Natural killer cell (primary cell): Measurements from ENCODE around the gene HPD. TPM values are rescaled to one million over a fixed set of nuclear protein-coding genes. Genes with fewer than 3 reads are reported as not detected.
"Not testable (repeated sequence)": the region's sequence is repeated elsewhere in the genome, so short reads cannot be mapped to it uniquely, and the experiment has no call there.

Experiments
- ATAC-seq, 3 donors: fragments of 150-1000 bp in 2 of 3; fragments of 200-7000 bp in 1 of 3; cut with Tn5 transposase; 1 replicate in 1 of 3; 2 replicates in 2 of 3; pipeline ENCODE4 v1.10.0; 2021; ENCODE audit warnings: mild to moderate bottlenecking in 2 of 3, moderate library complexity in 2 of 3
- DNase-seq, 2 donors: peaks; one replicate each; pipeline versions ENCODE4 v3.0.0 to v3.0.0-alpha.2; 2013 to 2021; ENCODE audit warnings: mixed read lengths in 1 of 2
- H3K27ac ChIP-seq: one replicate; pipeline ENCODE4 v1.5.1; 2013; ENCODE audit warnings: mild to moderate bottlenecking, low read length
- H3K27me3 ChIP-seq: one replicate; pipeline ENCODE4 v1.6.1; 2013; ENCODE audit warnings: low read length; ENCODE audit not compliant: control insufficient read depth, insufficient read depth
- H3K36me3 ChIP-seq: one replicate; pipeline ENCODE4 v1.6.1; 2013; ENCODE audit warnings: low read length; ENCODE audit not compliant: control insufficient read depth, insufficient read depth
- H3K4me1 ChIP-seq: one replicate; pipeline ENCODE4 v1.6.1; 2013; ENCODE audit warnings: low read length; ENCODE audit not compliant: control insufficient read depth, insufficient read depth
- H3K4me3 ChIP-seq: one replicate; pipeline ENCODE4 v1.5.1; 2013; ENCODE audit warnings: low read length
- H3K9me3 ChIP-seq: one replicate; pipeline ENCODE4 v1.6.1; 2013; ENCODE audit warnings: low read length; ENCODE audit not compliant: control insufficient read depth, insufficient read depth
- H3K27ac Mint-ChIP-seq, 2 donors: one replicate each; pipeline ENCODE4 v1.8.0; 2022; ENCODE audit warnings: mild to moderate bottlenecking in 2 of 2, mixed read lengths in 2 of 2, moderate library complexity in 1 of 2
- H3K27me3 Mint-ChIP-seq, 2 donors: one replicate each; pipeline ENCODE4 v1.8.0; 2022; ENCODE audit warnings: low read depth in 2 of 2, mixed read lengths in 2 of 2
- H3K36me3 Mint-ChIP-seq: one replicate; pipeline ENCODE4 v1.8.0; 2022; ENCODE audit warnings: mixed read lengths
- H3K4me1 Mint-ChIP-seq, 2 donors: one replicate each; pipeline ENCODE4 v1.8.0; 2022; ENCODE audit warnings: mixed read lengths in 2 of 2
- H3K4me3 Mint-ChIP-seq: one replicate; pipeline ENCODE4 v1.8.0; 2022; ENCODE audit warnings: mild to moderate bottlenecking, moderate library complexity, mixed read lengths
- H3K9me3 Mint-ChIP-seq, 2 donors: one replicate each; pipeline ENCODE4 v1.8.0; 2022; ENCODE audit warnings: mixed read lengths in 2 of 2
- CTCF ChIP-seq: fragments of 200-600 bp; IDR thresholded peaks from one replicate; pipeline ENCODE4 v1.8.0; 2022; ENCODE audit warnings: antibody characterized with exemption
- WGBS: methylation state at CpG from one replicate; pipeline ENCODE4 v1.1.7; 2013; ENCODE audit warnings: missing lambda C conversion rate; ENCODE audit not compliant: insufficient coverage; 5-methylcytosine and 5-hydroxymethylcytosine counted together
- intact Hi-C: fragments of 100-400 bp; cut with micrococcal nuclease; formaldehyde crosslinking; loops from one replicate; pipeline ENCODE4 v1.14.2; 2022
- total RNA-seq, 4 donors: library from RNA; stranded (reverse); fragments of 120-200 nt in 1 of 4; gene quantifications; one replicate each; pipeline versions ENCODE4 v1.2.3 to v1.2.4, GENCODE V29; 2013 to 2022

The HPD gene
- total RNA-seq, 3 donors from 2014 or later (not counting 1 experiment from before 2014, with no cell fraction given) = not detected

- Histone ChIP-seq H3K4me3 (peak within 1 kb of the TSS; percentile 86), H3K27ac (peak within 1 kb of the TSS; percentile 98), H3K4me1 (peaks cover 70% of the 10 kb centered on the region), H3K36me3 (peaks cover 21% of the 10 kb centered on the region), H3K9me3 (no peaks in the 10 kb centered on the region), H3K27me3 (no peaks in the 10 kb centered on the region)
- Mint-ChIP-seq H3K4me1 (peaks cover 57 to 72% of the 10 kb centered on the region in 2 donors), H3K27me3 (no peaks in the 10 kb centered on the region), H3K27ac (peak within 1 kb of the TSS; percentile 100), H3K36me3 (no peaks in the 10 kb centered on the region), H3K4me3 (peak within 1 kb of the TSS; percentile 95), H3K9me3 (no peaks in the 10 kb centered on the region)
- ATAC-seq (peak; percentile 4 to 36 (median 17)), DNase-seq (no peak)
- under 1% methylated on average over 36 of the region's 36 CpGs for WGBS
- TF ChIP-seq CTCF = no peak
- intact Hi-C loops = loop anchor here (5.0 kb wide), 1 partner anchor 81 kb away; the partner anchor contains the start of gene TMEM120B
These were observed 65.2 kb downstream of the HPD start, which contains the start of gene RHOF for GRCh38 chr12:121793440-121793837. Gene RHOF (minus strand): TSS chr12:121793688. CDS start chr12:121793633, 55 bp downstream.

- peak overlapping the region; percentile 86 for H3K4me3 ChIP-seq
- Mint-ChIP-seq H3K27ac (peak overlapping the region; percentile 100), H3K4me1 (peaks cover 58 to 73% of the 10 kb centered on the region in 2 donors), H3K36me3 (no peaks in the 10 kb centered on the region), H3K27me3 (no peaks in the 10 kb centered on the region), H3K4me3 (peak overlapping the region; percentile 95), H3K9me3 (no peaks in the 10 kb centered on the region)
- H3K36me3 ChIP-seq = peaks cover 20% of the 10 kb centered on the region
- ATAC-seq (peak; percentile 6 to 14 (median 7)), DNase-seq (peak; percentile 69 to 79)
- H3K27ac ChIP-seq = peak overlapping the region; percentile 98
- 2% methylated on average over 44 of the region's 48 CpGs for WGBS
- no peaks in the 10 kb centered on the region for H3K27me3 ChIP-seq
- TF ChIP-seq CTCF = no peak
- peaks cover 70% of the 10 kb centered on the region for H3K4me1 ChIP-seq
- H3K9me3 ChIP-seq = no peaks in the 10 kb centered on the region
- intact Hi-C loops = loop anchor here (5.0 kb wide), 1 partner anchor 81 kb away; the partner anchor contains the start of gene TMEM120B
These were observed 65.8 kb downstream of the HPD start for GRCh38 chr12:121792607-121793439.

- Mint-ChIP-seq H3K9me3 (no peaks in the 10 kb centered on the region), H3K27me3 (no peaks in the 10 kb centered on the region), H3K4me1 (peaks cover 60 to 73% of the 10 kb centered on the region in 2 donors), H3K36me3 (no peaks in the 10 kb centered on the region), H3K4me3 (peak overlapping the region; percentile 95), H3K27ac (peak overlapping the region; percentile 100)
- Histone ChIP-seq H3K36me3 (peaks cover 16% of the 10 kb centered on the region), H3K27ac (peak overlapping the region; percentile 98), H3K9me3 (no peaks in the 10 kb centered on the region), H3K4me1 (peaks cover 76% of the 10 kb centered on the region), H3K4me3 (peak overlapping the region; percentile 86), H3K27me3 (no peaks in the 10 kb centered on the region)
- intact Hi-C loops = loop anchor here (5.0 kb wide), 1 partner anchor 80 kb away; the partner anchor contains the start of gene TMEM120B
- peak; percentile 65 to 70 for DNase-seq
- 20% methylated on average over 13 of the region's 14 CpGs for WGBS
- TF ChIP-seq CTCF = no peak
- ATAC-seq = peak in 1 of 3 donors; percentile 1
These were observed 66.7 kb downstream of the HPD start for GRCh38 chr12:121791671-121792551.

- Histone ChIP-seq H3K4me3 (peak overlapping the region; percentile 24), H3K27ac (peak overlapping the region; percentile 98), H3K36me3 (peaks cover 14% of the 10 kb centered on the region), H3K4me1 (peaks cover 87% of the 10 kb centered on the region)
- Mint-ChIP-seq H3K4me3 (peak overlapping the region; percentile 95), H3K4me1 (peaks cover 67 to 84% of the 10 kb centered on the region in 2 donors), H3K27ac (peak overlapping the region; percentile 100)
- not testable (repeated sequence) for H3K36me3 Mint-ChIP-seq, H3K27me3 ChIP-seq, ATAC-seq, H3K27me3 Mint-ChIP-seq, DNase-seq, H3K9me3 Mint-ChIP-seq, H3K9me3 ChIP-seq
- intact Hi-C loops = loop anchor here (1.0 to 5.0 kb wide), 2 partner anchors 8 to 78 kb away; partner anchors contain the start of gene TMEM120B
- WGBS = 74% methylated on average over 8 of the region's 8 CpGs
These were observed 67.9 kb downstream of the HPD start for GRCh38 chr12:121790785-121791184.
